GM21717 (cell line): Measurements from ENCODE around the gene NELL1.
"Not testable (repeated sequence)": the region's sequence is repeated elsewhere in the genome, so short reads cannot be mapped to it uniquely, and the experiment has no call there.

Experiments used
- ATAC-seq: cut with Tn5 transposase; IDR thresholded peaks from one replicate; pipeline ENCODE4 v1.9.1; 2021; ENCODE audit warnings: mild to moderate bottlenecking, moderate library complexity; ENCODE audit not compliant: unreplicated experiment

Gene NELL1

DNA sequence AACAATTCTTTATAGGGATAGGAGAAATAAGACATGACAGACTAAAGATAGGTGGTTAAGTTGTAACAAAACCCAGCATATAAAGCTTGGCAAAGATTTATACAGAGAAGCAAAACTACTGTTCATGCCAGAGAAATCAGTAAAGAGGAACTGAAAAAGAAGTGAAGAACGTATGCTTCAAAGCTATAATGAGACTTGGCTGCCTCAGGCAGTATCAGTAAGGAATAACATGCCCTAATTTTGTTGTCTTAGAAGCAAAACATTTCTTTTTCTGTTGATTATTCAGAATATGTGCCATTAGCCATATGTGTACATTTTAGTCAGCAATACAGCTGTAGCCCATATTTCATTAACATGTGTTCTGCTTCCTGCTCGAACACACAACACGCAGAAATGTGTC lies 403.2 kb downstream of the NELL1 start:
- peak; percentile 77 for ATAC-seq

DNA sequence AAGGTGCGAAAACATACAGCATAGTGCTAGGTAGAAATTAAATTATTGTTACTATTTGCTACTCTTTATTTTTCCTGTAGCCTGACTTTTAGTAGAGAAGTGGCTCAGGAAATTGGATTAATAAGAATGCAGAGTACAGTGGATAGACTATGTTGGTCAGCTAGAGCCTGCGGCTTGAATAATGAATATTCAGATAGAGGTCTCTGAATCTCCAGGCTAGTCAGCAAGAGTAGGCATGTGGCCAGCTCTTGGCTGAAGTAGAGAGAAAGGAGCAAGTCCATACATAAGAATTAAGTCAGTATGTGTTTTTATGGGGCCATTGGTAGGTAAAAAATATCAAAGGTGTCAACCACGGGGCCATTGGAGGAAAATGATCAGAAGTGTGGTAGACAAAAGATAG lies 413.5 kb downstream of the NELL1 start:
- ATAC-seq = no peak

DNA sequence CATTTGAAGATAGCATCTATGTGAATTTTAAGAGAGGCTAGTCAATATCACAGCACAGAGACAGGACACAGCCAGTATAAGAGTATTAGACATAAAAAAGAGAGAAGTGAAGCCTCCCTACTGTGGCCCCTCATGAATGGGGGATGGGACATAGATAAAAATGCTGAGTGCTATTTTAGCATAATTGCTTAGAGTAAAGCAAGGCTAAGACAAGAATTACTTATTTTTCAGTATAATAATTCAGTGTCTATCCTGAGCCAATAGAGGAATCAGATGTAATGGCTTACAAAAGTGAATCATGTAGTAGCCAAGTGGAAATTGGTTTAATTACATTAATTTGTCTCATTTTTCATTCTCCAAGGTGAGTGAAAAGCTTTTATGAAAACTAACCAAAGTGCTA lies 419.5 kb downstream of the NELL1 start:
- ATAC-seq = no peak

DNA sequence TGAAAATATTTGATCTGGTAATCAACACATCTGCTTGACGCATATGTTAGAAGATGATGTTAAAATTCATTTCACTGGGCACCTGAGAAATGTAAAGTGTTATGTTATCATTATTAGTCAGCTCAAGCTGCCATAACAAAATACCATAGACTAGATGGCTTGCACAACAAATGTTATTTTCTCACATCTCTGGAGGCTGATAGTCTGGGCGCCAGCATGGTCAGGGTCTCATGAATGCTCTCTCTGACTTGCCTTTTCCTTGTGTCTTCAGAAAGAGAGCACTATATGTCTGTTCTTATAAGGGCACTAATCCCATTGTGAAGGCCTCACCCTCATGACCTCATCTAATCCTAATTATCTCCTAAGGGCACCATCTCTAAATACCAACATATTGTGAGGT lies 435.3 kb downstream of the NELL1 start:
- no peak for ATAC-seq

DNA sequence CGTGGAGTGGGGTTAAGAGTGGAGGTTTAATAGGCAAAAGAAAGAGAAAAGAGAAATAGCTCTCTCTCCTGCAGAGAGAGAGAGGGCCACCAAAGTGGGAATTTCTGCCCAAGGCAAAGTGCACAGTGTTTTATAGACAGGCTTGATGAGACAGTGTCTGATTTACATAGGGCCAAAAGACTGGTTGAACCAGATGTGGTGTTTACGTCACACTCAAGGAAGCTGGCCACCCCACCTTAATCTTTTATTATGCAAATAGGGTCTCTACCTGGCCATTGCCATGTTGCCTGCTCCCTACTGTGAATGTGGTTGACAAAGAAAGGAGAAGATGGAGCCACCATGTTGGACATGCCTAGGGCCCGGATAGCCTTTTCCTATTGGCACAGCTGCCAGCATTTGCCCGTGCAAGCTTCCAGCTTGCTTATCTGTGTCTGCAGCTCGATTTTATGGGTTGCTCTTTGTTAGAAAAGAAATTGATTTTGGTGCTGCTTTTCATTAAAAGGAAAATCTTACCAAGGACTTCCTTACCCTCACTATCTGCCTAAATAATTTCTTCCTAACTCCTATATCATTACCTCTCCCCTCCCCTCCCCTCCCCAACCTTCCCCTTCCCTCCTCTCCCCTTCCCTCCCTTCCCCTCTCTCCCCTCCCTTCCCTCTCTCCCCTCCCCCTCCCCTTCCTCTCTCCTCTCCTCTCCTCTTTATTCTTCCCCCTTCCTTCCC lies 436.0 kb downstream of the NELL1 start:
- no peak for ATAC-seq

DNA sequence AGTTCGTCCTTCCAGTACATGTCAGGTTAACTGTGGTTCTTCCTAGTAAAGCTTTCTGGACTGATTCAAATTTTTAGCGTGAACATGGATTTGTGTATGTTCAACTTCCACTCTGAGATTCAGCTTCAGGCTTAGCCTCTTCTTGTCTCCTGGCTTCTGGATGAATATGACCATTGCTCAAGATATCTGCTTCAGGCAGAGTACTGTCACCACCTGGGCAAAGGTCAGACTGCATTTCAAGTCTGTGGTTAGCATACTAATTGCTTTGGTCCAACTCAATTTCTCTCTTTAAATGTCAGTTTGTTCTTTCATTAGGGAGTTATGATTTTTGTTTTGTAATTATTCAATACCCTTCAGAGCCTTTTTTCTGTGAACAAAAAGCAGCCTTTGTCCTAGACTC lies 440.0 kb downstream of the NELL1 start:
- no peak for ATAC-seq

DNA sequence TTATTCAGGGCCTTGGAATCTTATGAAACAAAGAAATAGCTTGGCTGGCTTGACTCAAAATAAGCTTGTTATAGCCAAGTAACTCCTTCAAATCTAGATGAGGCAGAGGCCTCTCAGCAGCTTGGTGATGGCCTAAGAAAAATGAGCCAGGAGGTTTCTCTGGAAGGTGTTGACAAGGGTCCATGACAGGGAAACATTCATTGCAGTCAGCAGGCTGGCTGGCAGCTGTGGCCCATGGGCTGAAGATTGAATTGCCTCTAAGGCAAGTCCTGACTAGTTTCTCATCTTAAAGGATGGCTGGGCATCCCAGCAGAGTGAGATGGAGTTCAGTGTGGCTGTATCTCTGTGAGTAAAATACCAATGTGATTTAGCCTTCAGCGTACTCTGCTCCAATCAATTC lies 441.0 kb downstream of the NELL1 start:
- no peak for ATAC-seq

- no peak for ATAC-seq
Measured at GRCh38 chr11:21113876-21114275, 444.5 kb downstream of the NELL1 start.

DNA sequence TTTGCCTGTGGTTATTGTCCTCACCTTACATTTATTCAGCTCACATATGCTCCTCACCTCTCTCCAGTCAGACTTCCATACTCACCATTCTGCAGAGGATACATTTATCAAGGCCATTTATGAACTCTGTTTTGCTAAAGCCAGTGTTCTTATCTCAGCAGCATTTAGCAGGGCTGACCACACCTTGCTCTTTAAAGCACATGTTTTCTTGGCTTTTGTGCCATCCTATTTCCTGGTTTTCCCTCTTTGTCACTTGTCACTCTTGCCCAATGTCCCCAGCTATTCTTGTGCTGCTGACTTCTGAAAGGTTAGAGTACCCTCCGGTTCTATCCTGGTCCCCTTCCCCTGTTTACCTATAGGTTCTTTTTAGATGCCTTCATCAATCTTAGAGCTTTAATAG lies 446.6 kb downstream of the NELL1 start:
- ATAC-seq = no peak

DNA sequence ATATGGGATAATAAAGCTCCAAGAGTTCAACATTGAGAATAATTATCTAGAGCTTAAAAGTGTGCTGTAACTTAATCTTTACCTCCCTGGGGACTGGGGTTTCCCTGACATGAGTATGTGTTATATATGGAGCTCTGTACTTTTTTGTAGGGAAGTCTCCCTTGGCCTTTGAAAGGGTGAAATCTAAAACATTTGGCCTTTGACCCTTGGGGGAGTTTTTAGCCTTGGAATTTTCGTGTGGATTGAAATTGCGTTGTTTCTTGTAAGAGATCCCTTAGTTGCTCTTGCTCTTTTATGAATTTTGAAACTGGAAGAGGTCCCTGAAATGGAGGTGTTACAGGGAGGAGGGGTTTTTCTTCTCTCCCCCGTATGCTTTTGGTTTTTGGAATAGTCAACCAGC lies 450.0 kb downstream of the NELL1 start:
- no peak for ATAC-seq

- no peak for ATAC-seq
Measured at GRCh38 chr11:21121991-21122390, 452.6 kb downstream of the NELL1 start.

GRCh38 chr11:21122523-21122922 lies 453.1 kb downstream of the NELL1 start:
- ATAC-seq = no peak

DNA sequence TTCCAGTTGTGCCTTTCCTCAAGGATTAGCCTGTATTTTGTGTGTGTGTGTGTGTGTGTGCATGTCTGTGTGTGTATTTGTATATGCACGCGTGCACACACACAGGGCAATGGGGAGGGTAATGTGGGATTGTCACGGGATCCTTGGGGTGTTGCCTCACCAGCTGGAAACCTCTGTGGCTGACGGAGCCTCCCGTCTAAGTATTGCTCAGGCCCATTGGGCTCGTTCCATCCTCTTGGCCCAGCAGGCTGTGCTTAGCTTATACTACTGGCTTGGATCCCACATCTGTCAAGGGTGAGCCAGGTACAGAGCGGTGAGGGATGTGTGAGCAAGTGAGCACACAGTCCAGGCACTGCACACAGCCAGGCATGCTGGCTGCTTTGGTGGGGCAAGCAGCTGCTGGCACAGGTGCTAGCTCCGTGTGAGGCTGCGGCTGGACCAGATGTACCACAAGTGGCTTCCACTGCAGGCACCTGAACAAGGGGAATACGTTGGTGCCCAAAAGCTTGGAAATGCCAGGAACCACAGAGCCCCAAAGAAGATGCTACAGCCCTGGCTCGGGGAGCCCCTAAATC lies 462.8 kb downstream of the NELL1 start:
- no peak for ATAC-seq

DNA sequence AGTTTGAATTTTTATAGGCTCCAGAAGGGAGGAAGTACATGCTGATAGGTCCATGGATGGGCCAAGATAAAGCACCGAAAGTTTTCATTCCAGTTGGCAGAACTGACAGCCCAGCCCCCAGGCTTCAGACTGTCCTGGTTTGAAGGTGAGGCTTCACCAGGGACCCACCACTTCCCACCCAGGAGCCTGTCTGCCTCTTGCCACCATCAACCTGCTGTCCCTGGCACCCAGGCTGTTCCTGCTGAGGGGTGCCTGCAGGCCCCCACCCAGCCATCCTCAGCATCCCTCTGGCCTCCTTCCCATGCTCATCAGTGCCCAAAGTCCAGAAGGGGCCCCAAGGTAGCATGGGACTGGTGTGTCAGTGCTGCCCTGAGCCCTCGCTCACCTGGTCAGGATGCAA lies 463.9 kb downstream of the NELL1 start:
- no peak for ATAC-seq

DNA sequence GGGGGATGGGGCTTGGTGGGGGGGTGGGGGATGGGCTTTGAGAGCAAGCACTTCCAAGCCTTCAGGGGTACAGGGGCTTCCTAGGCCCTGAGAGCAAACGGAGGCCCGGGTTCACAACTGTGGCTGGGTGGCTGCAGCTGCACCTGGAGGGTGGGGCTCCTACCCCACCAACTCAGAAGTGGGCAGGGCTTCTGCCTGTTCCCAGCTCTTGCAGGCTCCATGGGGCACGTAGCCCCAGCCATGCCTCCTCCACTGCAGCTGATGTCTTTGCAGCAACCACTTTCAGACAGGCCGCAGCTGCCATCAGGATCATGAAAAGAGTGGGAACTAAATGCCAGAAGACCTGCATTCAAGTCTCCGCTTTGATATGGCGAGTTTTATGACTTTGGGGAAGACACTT lies 464.3 kb downstream of the NELL1 start:
- no peak for ATAC-seq

DNA sequence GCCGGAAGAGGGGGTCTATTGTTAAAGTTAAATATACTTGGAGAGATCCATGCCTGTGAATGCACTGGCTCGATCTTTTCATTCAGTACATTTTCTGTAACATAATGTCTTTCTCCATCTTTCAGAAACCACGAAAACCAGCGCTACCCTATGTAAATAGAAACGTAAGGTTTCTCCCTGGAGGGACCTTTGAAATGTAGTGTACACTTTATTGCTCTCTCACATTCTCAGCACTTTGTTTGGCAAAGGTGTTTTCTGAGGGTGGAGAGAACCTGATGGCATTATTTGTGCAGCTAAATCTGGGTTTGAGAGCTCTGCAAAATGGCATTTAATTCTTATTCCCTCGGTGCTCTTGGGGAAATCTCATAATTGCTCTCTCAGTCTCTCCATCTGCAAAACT lies 468.4 kb downstream of the NELL1 start:
- ATAC-seq = no peak

DNA sequence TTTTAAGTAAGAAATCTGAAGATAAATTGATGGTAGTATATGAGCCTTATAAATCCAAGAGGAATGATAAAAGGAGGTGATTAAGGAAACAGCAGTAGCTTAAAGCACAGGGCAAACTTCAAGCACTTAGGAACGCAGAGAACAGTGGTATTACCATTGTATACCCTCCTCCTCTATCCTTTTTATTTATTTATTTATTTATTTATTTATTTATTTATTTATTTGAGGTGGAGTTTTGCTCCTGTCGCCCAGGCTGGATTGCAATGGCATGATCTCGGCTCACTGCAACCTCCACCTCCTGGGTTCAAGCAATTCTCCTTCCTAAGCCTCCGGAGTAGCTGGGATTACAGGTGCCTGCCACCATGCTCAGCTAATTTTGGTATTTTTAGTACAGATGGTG lies 472.2 kb downstream of the NELL1 start:
- not testable (repeated sequence) for ATAC-seq

GRCh38 chr11:21142007-21142406 lies 472.6 kb downstream of the NELL1 start:
- no peak for ATAC-seq

DNA sequence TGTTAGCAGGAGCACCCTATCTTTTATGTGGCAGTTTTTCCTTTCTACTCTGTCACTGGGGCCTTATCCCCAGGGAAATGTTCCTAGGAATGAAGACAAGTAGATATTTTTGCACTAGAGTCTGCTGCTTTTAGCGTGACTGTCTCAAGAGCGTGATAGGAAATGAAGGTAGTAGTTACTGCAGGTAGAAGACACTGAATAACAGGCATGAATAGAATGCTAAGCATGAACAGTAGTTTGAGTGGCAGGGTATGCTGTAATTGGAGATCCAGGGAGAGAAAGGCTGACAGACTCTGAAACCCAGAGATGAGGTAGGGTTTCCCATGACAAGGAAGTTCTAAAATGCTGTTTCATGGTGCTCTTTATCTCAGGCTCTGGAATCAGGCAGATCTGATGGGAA lies 475.1 kb downstream of the NELL1 start:
- ATAC-seq = no peak

DNA sequence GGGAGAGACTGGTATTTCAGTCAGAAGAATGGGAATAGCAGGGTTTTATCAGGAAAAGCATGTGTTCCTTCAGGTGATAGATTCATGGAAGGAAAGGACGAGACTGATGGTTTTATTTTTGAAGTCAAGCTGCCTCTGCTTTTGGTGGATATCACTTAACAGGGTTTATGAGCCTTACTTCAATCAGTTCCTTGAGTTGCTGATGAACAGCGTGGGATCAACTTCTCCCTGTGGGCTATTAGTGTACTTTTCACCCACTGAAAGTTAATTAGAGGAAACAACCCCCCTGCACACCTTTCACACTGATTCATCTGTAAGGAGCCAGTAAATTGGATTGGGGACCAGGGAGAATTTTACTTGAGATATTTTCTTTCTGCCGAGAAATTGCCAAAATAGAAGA lies 479.0 kb downstream of the NELL1 start:
- ATAC-seq = no peak

GRCh38 chr11:21160140-21160539 lies 490.8 kb downstream of the NELL1 start:
- no peak for ATAC-seq

DNA sequence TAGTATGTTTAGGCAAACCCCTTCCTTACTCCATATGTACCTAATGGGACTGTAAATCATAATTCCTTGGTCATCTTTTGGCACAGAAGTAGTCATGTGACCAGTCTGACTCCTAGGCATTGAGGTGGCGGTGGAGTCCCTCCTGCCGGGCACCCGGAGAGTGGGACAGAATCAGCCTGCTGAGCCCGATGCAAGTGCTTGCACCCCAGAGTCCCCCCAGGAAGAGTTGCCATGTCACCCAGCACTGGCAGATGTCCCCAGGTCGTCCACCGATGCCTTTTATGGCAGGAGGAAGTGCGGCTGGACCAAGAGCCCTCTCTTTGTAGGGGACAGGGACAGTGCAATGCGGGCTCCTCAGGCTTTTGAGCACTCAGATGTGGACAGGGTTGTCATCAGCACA lies 500.3 kb downstream of the NELL1 start:
- ATAC-seq = no peak

GRCh38 chr11:21173476-21173875 lies 504.1 kb downstream of the NELL1 start:
- ATAC-seq = no peak
